NOMO-1 treated with DMSO at 0.1 percent for 48 hours (cell line): ENCODE results near the gene NIPAL3.

Source experiments
- DNase-seq: peaks from one replicate; lab custom pipeline; 2025; ENCODE audit not compliant: unreplicated experiment; lab: John Stamatoyannopoulos, UW

The NIPAL3 gene

DNA sequence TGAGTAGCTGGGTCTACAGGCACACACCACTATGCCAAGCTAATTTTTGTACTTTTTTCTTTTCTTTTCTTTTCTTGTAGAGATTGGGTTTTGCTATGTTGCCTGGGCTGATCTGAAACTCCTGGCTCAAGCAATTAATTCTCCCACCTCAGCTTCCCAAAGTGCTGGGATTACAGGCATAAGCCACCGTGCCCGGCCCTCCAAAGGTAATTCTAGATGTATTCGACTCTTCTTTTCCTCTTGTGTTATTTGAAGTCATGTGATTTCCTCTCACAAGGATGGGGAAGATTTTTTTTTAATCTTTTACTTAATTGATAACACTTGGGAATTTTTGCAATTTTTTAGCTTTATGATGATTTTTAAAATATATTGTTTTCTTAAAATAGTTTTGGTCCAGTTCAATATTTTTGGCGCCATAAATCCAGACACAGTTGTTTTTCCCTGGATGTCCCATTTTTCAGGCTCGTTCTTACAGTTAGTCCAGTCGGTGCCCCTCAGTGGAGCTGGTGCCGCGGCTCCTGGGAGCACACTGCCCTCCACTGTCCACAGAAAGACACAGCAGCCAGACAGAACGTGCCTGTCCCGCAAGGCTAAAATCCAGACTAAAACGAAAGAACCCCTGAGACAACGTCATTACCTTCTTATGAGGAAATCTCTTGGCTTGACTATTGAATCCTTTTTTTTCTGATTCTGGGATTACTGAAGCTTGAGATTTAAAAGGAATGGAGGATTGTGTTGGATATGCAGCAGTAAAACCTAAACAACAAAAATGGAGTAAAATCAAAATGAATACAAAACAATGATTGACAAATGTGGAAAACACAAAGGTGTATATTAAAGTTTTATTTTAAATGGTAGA is 24.4 kb upstream of the NIPAL3 start:
- peak; percentile 69 for DNase-seq

DNA sequence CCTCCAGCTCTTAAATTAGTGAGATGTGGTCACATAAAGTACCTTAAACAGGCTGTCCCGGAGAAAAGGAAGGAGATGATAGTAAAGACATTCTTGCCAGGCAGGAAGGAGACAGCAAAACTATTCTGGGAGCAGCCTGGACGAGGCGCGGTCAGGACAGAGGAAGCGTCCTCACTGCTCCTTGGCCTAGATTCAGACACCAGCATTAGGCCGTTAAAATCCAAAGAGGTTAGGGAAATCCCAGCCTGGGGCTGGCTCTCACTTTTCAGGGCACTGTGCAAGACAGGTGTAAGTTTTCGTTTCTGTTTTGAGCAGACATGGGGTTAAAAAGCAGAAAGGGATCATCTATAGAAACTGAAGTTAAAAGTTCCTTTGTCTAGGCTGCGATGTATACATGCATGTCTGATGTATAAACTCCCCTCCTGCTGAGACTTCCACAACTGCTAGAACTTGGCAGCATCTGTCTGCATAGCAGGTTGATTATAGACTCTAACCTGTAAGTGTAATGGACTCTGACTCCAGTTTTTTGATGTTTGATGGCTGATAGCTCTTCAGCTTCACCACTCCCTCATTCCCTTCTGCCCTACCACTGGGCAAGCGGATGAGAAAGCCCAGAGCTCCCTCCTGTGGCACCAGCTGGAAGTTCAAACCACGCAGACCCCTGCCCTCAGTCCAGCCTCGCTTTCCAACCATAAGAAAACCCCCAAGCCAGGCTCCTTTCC is 23.6 kb upstream of the NIPAL3 start:
- peak; percentile 44 for DNase-seq

GRCh38 chr1:24392604-24392946 is 23.0 kb upstream of the NIPAL3 start:
- DNase-seq, result no peak

DNA sequence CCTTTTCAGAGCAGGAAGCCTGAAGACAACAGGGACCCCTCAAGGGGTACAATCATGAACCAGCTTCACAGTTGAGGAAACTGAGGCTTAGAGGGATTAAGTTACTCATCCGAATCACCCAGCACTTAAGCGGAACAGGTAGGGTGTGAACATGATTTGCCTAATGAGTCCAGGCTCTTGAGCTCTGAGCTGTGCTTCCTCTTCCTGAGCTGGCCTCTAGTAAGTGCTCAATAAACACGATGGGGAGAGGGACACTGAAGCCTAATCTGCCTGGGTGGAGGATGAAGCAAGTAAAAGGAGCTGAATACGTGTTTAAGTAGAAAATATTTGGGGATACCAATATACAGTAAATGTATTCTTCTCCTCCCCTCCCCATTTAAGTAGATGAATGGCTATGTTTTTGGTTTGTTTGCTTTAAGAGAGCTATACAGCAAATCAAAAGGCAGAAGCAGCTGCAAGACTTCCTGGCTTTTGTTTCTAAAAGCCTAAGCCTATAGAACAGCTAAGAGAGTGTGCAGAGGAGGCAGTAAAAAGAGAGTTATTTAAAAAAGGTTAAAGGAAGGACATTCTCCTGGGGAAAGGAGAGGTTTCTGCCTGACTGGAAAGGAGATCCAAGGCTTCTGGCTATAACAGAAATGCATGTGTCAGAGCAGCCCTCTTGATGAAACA is 22.5 kb upstream of the NIPAL3 start:
- peak; percentile 40 for DNase-seq

DNA sequence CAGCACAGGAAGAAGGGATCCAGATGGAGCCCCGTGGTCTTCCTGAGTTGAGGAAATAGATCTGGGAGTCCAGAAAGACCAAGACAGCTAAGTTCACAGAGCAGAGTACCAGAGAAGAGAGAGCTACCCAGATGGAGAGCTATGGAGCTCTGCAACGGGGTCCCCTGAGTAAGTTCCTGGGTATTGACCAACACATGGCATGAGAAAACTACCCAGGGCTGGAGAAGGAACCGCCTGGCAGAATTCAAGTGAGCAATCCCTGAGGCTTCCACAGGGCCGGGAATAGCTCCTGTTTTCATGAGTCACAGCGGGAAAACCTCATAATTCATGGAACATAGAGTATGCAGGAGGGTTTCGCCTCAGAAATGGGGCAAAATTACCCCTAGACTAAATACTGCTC is 21.7 kb upstream of the NIPAL3 start:
- no peak for DNase-seq

DNA sequence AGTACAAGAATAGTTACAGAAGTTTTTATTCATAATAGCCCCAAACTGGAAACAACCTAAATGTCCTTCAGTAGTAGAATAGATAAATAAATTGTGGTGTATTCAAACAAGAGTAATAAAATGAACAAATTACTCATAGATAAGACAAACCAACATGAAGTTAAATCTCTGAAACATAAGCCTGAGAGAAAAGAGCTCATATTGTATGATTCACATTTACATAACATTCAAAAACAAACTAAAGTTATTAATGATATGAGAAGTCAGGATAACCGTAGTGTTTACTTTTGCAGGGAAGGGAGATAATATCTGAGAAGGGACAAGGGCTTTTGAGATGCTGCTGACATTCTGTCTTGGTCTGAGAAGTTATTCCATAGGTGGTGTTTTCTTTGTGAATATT is 15.5 kb upstream of the NIPAL3 start:
- DNase-seq, result no peak

GRCh38 chr1:24403806-24404205 is 11.8 kb upstream of the NIPAL3 start:
- DNase-seq, result no peak

GRCh38 chr1:24406788-24407187 is 8.8 kb upstream of the NIPAL3 start:
- DNase-seq, result peak; percentile 4

DNA sequence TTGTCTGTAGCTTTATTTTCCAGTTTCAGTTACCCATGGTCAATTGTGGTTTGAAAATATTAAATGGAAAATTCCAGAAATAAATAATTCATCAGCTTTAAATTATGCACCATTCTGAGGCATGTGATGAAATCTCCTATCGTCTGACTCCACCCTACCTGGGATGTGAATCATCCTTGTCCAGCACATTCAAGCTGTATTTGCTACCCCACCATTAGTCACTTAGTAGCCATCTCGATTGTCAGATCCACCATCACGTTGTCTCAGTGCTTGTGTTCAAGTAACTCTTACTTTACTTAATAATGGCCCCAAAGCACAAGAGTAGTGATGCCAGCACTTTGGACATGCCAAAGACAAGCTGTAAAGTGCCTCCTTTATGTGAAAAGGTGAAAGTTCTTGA is 6.1 kb upstream of the NIPAL3 start:
- DNase-seq, result no peak

GRCh38 chr1:24410750-24411149 is 4.9 kb upstream of the NIPAL3 start:
- DNase-seq, result no peak

DNA sequence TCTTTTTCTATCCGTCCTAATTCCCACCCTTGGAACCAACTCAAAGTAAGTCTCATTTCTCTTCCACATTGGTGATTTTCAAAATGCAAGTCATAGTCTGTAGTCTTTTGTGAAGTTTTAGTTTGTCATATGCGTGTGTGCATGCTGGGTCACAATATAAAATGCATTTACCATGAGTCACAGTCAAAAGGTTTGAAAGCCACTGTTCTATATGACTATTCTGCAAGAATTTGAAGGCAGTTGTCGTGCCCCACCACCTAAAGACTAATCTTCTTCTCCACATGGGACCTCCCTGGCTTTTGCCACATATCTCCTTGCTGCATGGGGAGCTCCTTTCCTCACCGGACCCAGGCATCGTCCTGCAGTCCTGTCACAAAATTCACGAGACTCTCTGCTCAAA is 3.6 kb upstream of the NIPAL3 start:
- DNase-seq, result peak; percentile 21

GRCh38 chr1:24412408-24412807 is 3.2 kb upstream of the NIPAL3 start:
- DNase-seq, result no peak

DNA sequence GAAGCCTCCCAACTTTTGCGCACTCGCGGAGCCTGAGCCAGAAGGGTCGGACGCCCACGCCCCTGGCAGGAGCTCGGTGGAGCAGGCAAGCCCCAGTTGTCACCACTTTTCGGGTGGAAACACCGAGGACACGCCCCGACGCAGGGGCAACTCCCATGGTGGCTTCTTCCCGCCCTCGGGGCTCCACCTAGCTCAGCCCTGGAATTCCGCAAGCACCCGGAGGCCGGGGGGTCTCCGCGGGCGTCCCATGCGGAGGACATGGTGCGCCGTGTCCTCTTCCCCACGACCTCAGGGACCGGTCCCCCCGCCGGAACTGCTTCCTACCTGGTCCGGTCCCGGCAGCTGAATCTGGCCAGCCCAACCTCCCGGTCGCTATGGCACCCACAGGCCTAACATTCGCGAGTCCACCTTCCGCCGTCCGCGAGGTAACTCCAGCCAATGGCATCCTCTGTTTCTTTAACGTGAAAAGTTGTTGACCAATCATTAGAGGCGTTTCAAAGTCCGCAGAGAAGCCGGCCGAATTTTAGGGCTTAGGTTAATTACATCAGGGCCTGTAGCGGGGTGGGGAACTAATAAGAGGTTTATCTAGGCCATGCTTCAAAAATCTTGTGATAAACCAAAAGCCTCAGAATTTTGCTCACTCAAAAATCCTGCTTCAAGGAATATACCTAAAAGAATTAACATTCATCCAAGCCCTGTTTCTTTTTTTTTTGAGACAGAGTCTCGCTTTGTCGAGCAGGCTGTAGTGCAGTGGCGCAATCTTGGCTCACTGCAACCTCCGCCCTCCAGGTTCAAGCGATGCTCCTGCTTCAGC is 2.0 kb upstream of the NIPAL3 start, which contains the start of gene STPG1:
Gene STPG1, minus strand, starts transcription at position 433 of the 814 bp plus-strand sequence. CDS start 12,394 bp downstream, outside the sequence.
- DNase-seq, result peak; percentile 87

DNA sequence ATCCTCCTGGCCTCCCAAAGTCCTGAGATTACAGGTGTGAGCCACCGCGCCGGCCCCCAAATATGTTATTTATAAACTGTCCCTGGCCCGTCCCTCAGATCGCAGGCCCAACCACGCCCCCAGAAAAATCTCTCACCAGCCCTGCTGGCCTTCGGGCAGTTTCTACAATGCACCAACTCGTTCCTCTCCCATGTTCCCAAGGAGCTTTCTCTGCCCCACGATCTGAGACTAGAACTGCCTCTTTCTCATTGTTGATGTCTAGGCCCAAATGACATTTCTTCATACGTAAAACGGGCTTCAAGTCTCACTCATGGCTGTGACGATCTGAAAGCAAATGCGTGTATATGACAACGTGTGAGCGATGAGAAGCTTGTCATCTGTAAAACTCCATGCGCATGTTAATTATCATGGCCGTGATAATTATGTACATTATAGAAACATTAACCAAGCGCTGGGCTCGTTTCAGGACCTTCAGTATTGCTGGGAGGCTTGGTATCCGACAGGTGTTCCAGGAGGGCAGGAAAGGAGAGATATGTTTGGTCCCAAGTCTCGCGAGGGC is 748 bp upstream of the NIPAL3 start:
- DNase-seq, result no peak

GRCh38 chr1:24415910-24416665 is 486 bp downstream of the NIPAL3 start:
- peak; percentile 26 for DNase-seq

DNA sequence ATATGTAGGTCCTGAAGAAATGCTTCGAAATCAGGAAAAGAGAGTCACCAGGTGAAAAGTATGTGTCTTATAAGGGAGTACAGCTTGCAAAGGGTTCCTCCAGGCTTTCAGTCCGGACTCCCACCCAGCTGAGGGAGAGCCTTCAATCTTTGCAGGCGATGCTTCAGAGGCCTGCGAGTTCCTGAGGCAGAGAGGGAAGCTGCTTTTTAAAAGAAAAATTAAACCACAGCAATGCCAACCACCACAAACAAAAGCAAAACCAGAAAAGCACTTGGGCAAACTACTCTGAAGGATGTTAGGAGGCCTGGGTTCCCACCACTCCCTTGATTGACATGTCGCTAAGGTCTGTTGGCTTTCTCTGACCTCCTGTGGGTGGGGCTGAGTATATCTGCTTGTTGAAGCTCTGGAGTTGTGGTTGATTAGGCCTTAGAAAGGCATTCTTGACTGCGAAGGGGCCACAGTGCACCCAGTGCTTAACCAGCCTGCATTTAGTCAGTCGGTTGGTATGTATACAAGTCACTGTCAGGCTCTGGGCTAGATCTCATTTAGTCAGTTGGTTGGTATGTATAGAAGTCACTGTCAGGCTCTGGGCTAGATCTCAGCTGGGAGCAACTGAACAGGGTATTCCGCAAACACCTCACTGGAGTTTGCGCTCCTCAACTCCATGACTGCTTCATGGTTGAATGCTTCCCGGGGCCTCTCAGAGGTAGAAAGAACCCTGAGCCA is 1.2 kb downstream of the NIPAL3 start:
- DNase-seq, result peak; percentile 25

GRCh38 chr1:24417681-24418080 is 2.1 kb downstream of the NIPAL3 start:
- no peak for DNase-seq

DNA sequence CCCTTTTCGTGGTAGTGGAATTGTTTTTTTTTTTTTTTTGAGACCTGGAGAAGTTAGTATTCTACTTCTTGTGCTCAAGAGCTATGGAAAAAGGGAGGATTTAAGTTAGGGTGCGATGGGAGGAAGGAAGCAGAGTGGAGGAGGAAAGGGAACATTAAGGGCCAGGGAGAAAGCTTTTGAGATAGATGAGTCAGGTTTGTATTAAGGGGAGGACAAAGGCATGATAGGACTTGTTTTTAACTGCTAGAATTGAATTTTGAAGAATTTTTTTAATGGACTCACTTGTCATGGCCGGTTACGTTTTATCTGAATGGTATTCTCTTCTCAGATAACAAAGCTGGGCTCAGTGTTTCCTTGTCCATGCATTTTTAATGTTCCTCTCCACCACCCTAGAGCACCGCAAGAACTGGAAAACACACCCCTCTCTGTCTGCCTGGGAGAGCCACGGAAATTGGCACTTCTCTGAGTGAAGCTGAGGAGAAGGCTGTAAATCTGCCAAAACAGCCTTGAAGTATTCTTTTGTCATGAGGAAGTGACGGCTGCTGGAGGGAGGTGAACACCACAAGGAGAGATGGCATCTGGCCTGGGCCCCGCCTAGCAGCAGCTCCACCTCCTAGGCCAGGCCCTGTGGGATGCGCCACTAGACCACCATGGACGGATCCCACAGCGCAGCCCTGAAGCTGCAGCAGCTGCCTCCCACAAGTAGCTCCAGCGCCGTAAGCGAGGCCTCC is 3.5 kb downstream of the NIPAL3 start:
- peak; percentile 92 for DNase-seq

- DNase-seq, result peak; percentile 79
Measured at GRCh38 chr1:24420547-24420946, 4.9 kb downstream of the NIPAL3 start.
